PC-9 (cell line): ENCODE results near the gene BCKDHA. TPM values are rescaled to one million over a fixed set of nuclear protein-coding genes. Genes with fewer than 3 reads are reported as not detected.

ENCODE experiments used
- BruUV-seq: library from RNA; stranded (reverse); fragments of 400-500 nt; replicated peaks from 2 replicates; lab custom pipeline; 2021; lab: Mats Ljungman, UMichigan
- CTCF ChIA-PET: fragments of 300-600 bp; sonication (Branson Sonifier 250); formaldehyde crosslinking; loops from one replicate; lab custom pipeline; 2022; ENCODE audit warnings: antibody characterized with exemption; lab: Charles Lee
- POLR2A ChIA-PET: fragments of 300-600 bp; sonication (Branson Sonifier 250); formaldehyde crosslinking; loops from one replicate; lab custom pipeline; 2022; ENCODE audit warnings: antibody characterized with exemption; ENCODE audit not compliant: unreplicated experiment; lab: Charles Lee
- DNase-seq, 2 experiments: peaks; one replicate each; pipeline versions ENCODE4 v3.0.0 to v3.0.0-alpha.2; 2015 to 2022; ENCODE audit warnings: mixed read lengths in 1 of 2
- H2AFZ ChIP-seq: fragments of 200-600 bp; sonication (generic); 2 replicates; pipeline ENCODE4 v1.8.1; 2017; ENCODE audit warnings: antibody characterized with exemption
- H3F3A ChIP-seq: fragments of 200-600 bp; sonication (generic); 2 replicates; pipeline ENCODE4 v1.8.1; 2017; ENCODE audit warnings: antibody characterized with exemption, mild to moderate bottlenecking, low read depth; ENCODE audit not compliant: insufficient read depth
- H3K27ac ChIP-seq: fragments of 200-600 bp; sonication (generic); 2 replicates; pipeline ENCODE4 v1.6.1; 2016; ENCODE audit warnings: mixed run types
- H3K27me3 ChIP-seq: fragments of 200-600 bp; sonication (generic); 2 replicates; pipeline ENCODE4 v1.6.1; 2016; ENCODE audit warnings: low read depth, mixed run types; ENCODE audit not compliant: insufficient read depth
- H3K36me3 ChIP-seq: fragments of 200-600 bp; sonication (generic); 2 replicates; pipeline ENCODE4 v1.6.1; 2016; ENCODE audit warnings: low read depth, mixed run types
- H3K4me1 ChIP-seq: fragments of 200-600 bp; sonication (generic); replicated peaks from 2 replicates; pipeline ENCODE4 v1.6.1; 2016; ENCODE audit warnings: mixed run types; ENCODE audit not compliant: insufficient read depth
- H3K4me2 ChIP-seq: fragments of 200-600 bp; sonication (generic); 2 replicates; pipeline ENCODE4 v1.6.1; 2017; ENCODE audit warnings: mixed run types
- H3K4me3 ChIP-seq: fragments of 200-600 bp; sonication (generic); 2 replicates; pipeline ENCODE4 v1.6.1; 2016; ENCODE audit warnings: mixed run types
- H3K79me2 ChIP-seq: fragments of 200-600 bp; sonication (generic); 2 replicates; pipeline ENCODE4 v1.6.1; 2017; ENCODE audit warnings: low read depth, mixed run types
- H3K9me2 ChIP-seq: fragments of 200-600 bp; sonication (generic); 2 replicates; pipeline ENCODE4 v1.8.1; 2017; ENCODE audit warnings: mild to moderate bottlenecking; ENCODE audit not compliant: insufficient read depth
- H3K9me3 ChIP-seq: fragments of 200-600 bp; sonication (generic); 2 replicates; pipeline ENCODE4 v1.8.1; 2016; ENCODE audit warnings: low read depth; ENCODE audit not compliant: insufficient read depth
- H4K20me1 ChIP-seq: fragments of 200-600 bp; sonication (generic); 2 replicates; pipeline ENCODE4 v1.8.1; 2017; ENCODE audit not compliant: insufficient read depth
- EZH2 ChIP-seq: fragments of 200-600 bp; sonication (generic); IDR thresholded peaks from 2 replicates; pipeline ENCODE4 v1.8.0; 2017; ENCODE audit warnings: antibody characterized with exemption, low read depth
- intact Hi-C: fragments of 100-400 bp; cut with micrococcal nuclease; formaldehyde crosslinking; loops from one replicate; pipeline ENCODE4 v1.10.0; 2022; ENCODE audit not compliant: unreplicated experiment
- total RNA-seq: library from RNA; stranded (reverse); gene quantifications from 2 replicates; pipeline ENCODE4 v1.2.3, GENCODE V29; 2021
- TF ChIP-seq, protein P1 (sequence below): fragments of 200-600 bp; sonication (generic); conservative IDR thresholded peaks from 2 replicates; pipeline ENCODE4 v1.6.1; 2017; ENCODE audit warnings: mixed run types, antibody characterized with exemption, mild to moderate bottlenecking, moderate library complexity

Gene BCKDHA
- total RNA-seq, 1 experiment from 2014 or later = 26.3 TPM

DNA sequence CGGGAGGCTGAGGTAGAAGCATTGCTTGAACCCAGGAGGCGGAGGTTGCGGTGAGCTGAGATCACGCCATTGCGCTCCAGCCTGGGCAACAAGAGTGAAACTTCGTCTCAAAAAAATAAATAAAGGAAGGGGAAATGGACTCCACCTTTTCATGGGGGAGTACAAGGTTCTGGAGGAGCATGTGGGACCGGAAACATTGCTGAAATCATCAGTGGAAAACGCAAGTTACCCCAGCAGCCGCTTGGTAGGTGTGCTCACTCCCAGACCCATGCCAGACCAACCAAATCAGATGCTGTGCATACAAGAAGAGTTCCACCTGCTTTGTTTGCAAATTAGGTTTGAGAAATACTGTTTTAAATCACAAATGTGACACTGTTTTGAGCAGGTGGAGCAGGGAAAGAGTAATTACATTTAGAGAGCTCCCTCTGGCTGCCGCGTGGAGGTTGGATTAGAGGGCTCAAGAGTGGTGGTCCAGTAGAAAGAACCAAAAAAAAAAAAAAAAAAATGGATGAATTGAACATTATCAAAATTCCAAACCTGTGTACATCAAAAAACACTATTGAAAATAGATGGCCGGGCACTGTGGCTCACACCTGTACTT, 50.2 kb downstream of the BCKDHA start:
- no peaks in the 10 kb centered on the region for H3K79me2 ChIP-seq
- DNase-seq = no peak
- no peak for TF ChIP-seq EZH2
- TF ChIP-seq, protein P1, sequence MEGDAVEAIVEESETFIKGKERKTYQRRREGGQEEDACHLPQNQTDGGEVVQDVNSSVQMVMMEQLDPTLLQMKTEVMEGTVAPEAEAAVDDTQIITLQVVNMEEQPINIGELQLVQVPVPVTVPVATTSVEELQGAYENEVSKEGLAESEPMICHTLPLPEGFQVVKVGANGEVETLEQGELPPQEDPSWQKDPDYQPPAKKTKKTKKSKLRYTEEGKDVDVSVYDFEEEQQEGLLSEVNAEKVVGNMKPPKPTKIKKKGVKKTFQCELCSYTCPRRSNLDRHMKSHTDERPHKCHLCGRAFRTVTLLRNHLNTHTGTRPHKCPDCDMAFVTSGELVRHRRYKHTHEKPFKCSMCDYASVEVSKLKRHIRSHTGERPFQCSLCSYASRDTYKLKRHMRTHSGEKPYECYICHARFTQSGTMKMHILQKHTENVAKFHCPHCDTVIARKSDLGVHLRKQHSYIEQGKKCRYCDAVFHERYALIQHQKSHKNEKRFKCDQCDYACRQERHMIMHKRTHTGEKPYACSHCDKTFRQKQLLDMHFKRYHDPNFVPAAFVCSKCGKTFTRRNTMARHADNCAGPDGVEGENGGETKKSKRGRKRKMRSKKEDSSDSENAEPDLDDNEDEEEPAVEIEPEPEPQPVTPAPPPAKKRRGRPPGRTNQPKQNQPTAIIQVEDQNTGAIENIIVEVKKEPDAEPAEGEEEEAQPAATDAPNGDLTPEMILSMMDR = no peak
- no peak overlapping the region for H3K27ac ChIP-seq
- no peaks in the 10 kb centered on the region for H3K4me1 ChIP-seq
- ChIA-PET POLR2A (no interaction called here), CTCF (interaction anchor here (0.6 to 0.7 kb wide), 4 partner anchors 107 to 857 kb away, joined by 6 to 18 read pairs (median 8); no protein-coding TSS in a partner anchor)
- BruUV-seq = no TSS peak
- H3K9me2 ChIP-seq = no peaks in the 10 kb centered on the region
- no peaks in the 10 kb centered on the region for H3K36me3 ChIP-seq
- H4K20me1 ChIP-seq = no peaks in the 10 kb centered on the region
- peaks cover 58% of the 10 kb centered on the region for H3K27me3 ChIP-seq
- no peak overlapping the region for H3K4me2 ChIP-seq
- H3K4me3 ChIP-seq = no peak overlapping the region
- no peaks in the 10 kb centered on the region for H3K9me3 ChIP-seq
- intact Hi-C loops = loop anchor here (5.0 kb wide), 1 partner anchor 374 kb away; no protein-coding TSS in a partner anchor
- H2AFZ ChIP-seq = no peak overlapping the region
- no peaks in the 10 kb centered on the region; the same call in 1 of the 2 replicates for H3F3A ChIP-seq

DNA sequence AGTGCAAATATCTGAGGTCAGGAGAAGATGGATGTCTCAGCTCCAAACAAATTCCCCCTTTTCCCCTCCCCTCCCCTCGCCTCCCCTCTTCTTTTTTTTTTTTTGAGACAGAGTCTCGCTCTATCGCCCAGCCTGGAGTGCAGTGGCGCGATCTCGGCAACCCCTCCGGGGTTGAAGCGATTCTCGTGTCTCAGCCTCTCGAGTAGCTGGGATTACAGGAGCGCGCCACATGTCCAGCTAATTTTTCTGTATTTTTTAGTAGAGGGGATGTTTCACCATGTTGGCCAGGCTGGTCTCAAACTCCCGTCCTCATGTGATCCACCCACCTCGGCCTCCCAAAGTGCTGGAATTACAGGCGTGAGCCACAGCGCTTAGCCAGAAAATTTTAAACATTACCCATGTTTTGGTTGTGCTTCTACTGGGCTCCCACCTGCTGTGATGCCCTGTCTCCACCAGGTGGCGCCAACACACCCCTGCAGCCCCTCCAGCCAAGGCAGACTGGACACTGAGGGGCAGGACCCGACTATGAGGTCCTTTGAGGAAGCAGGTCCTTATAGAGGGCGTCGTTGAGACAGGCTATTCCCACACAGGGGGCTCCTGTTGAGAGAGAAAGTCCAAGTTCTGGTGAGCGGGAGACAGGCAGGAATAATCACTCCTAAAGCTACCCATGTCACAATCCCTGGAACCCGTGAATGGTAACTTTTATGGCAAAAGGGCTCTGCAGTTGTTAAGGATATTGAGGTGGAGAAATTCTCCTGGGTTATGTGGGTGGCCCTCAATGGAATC, 51.7 kb downstream of the BCKDHA start:
- no peaks in the 10 kb centered on the region; the same call in 1 of the 2 replicates for H3F3A ChIP-seq
- POLR2A ChIA-PET = no interaction called here
- no peaks in the 10 kb centered on the region for H3K79me2 ChIP-seq
- peak; percentile 41 to 72 for DNase-seq
- H3K4me1 ChIP-seq = no peaks in the 10 kb centered on the region
- BruUV-seq = no TSS peak
- no peak for TF ChIP-seq EZH2
- TF ChIP-seq, protein P1 = peak; percentile 98
- CTCF ChIA-PET = interaction anchor here (0.6 to 1.3 kb wide), 6 partner anchors 10 to 1771 kb away, joined by 3 to 6 read pairs (median 4); partner anchors contain the start of gene DMAC2
- no peaks in the 10 kb centered on the region for H3K9me2 ChIP-seq
- peaks cover 60% of the 10 kb centered on the region for H3K27me3 ChIP-seq
- intact Hi-C loops = loop anchor here (1.0 to 5.0 kb wide), 4 partner anchors 114 to 373 kb away; no protein-coding TSS in a partner anchor
- no peak overlapping the region for H3K27ac ChIP-seq
- no peak overlapping the region for H2AFZ ChIP-seq
- no peak overlapping the region for H3K4me2 ChIP-seq
- no peaks in the 10 kb centered on the region for H3K9me3 ChIP-seq
- H4K20me1 ChIP-seq = no peaks in the 10 kb centered on the region
- H3K4me3 ChIP-seq = no peak overlapping the region
- H3K36me3 ChIP-seq = no peaks in the 10 kb centered on the region

DNA sequence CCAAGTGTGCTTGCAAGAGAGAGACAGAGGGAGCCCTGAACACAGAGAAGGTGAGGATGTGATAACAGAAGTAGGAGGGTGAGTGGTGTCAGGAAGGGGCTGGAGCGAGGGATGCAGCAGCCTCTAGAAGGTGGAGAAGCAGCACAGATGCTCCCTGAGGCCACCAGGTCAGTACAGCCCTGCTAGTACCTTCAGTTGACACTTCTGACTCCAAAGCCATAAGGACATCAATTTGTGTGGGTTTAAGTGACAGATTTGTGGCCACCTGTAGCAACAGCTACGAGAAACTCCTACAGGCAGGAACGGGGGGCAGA, 52.2 kb downstream of the BCKDHA start:
- H2AFZ ChIP-seq = no peak overlapping the region
- H3K9me2 ChIP-seq = no peaks in the 10 kb centered on the region
- H3K27me3 ChIP-seq = peaks cover 63% of the 10 kb centered on the region
- H3K4me3 ChIP-seq = no peak overlapping the region
- POLR2A ChIA-PET = no interaction called here
- H3F3A ChIP-seq = no peaks in the 10 kb centered on the region; the same call in 1 of the 2 replicates
- TF ChIP-seq, protein P1 = no peak
- no peak for TF ChIP-seq EZH2
- CTCF ChIA-PET = no interaction called here
- H3K4me1 ChIP-seq = no peaks in the 10 kb centered on the region
- H3K27ac ChIP-seq = no peak overlapping the region
- H3K79me2 ChIP-seq = no peaks in the 10 kb centered on the region
- H4K20me1 ChIP-seq = no peaks in the 10 kb centered on the region
- H3K4me2 ChIP-seq = no peak overlapping the region
- H3K9me3 ChIP-seq = no peaks in the 10 kb centered on the region
- intact Hi-C loops = loop anchor here (1.0 to 5.0 kb wide), 4 partner anchors 113 to 372 kb away; no protein-coding TSS in a partner anchor
- no TSS peak for BruUV-seq
- H3K36me3 ChIP-seq = no peaks in the 10 kb centered on the region
- DNase-seq = no peak
